HL-60 (cell line): Measurements from ENCODE around the gene RSBN1.

Experiments used
- DNase-seq, 2 experiments: peaks; one replicate each; pipeline ENCODE4 v3.0.0-alpha.2; 2010 to 2020; ENCODE audit warnings: low read depth in 1 of 2, low spot score in 1 of 2
- H3K27ac ChIP-seq: fragments of 250-450 bp; sonication (Bioruptor Pico); replicated peaks from 2 replicates; pipeline ENCODE4 v1.5.1; 2020; ENCODE audit warnings: mild to moderate bottlenecking, moderate library complexity
- H3K27me3 ChIP-seq: fragments of 250-450 bp; sonication (Bioruptor Pico); 2 replicates; pipeline ENCODE4 v1.5.1; 2021; ENCODE audit warnings: mild to moderate bottlenecking, moderate library complexity; ENCODE audit not compliant: insufficient read depth, poor library complexity, severe bottlenecking
- H3K4me3 ChIP-seq: replicated peaks from 2 replicates; pipeline ENCODE4 v1.5.1; 2011; ENCODE audit warnings: mild to moderate bottlenecking, control low read depth, low read length; ENCODE audit not compliant: insufficient read depth
- GABPA ChIP-seq: IDR thresholded peaks from 2 replicates; pipeline ENCODE4 v1.6.1; 2012; ENCODE audit warnings: low read depth
- POLR2AphosphoS5 ChIP-seq: IDR thresholded peaks from 2 replicates; pipeline ENCODE4 v1.6.1; 2012; ENCODE audit warnings: low read depth
- SPI1 ChIP-seq: IDR thresholded peaks from 2 replicates; pipeline ENCODE4 v1.6.1; 2012; ENCODE audit warnings: low read depth, mild to moderate bottlenecking, borderline replicate concordance
- TF ChIP-seq, protein P1 (sequence below): IDR thresholded peaks from one replicate; pipeline ENCODE4 v1.5.1; 2011; ENCODE audit warnings: low read length, control low read depth, inconsistent platforms; ENCODE audit not compliant: insufficient read depth
- TF ChIP-seq, protein P2 (sequence below): IDR thresholded peaks from 2 replicates; pipeline ENCODE4 v1.6.1; 2012; ENCODE audit warnings: low read depth; ENCODE audit not compliant: insufficient replicate concordance

Gene RSBN1

DNA sequence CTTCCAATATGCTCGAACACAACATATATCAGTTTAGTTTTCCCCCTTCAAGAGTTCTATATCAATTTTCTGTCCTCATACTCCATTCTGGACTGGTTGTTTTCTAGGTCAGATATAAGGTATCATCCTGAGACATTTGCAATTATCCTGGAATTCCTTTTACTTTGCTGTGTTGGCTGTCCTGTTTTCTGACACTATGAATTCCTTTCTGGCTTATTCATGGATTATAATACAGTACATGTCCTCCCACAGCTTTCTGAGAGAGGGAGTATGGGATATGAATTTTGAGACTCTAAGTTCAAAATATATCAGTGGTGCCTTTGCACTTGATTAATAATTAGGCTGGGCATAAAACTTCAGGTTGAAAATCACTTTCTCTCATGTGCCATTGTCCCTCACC, 64.9 kb downstream of the RSBN1 start:
- no peak overlapping the region for H3K27ac ChIP-seq
- TF ChIP-seq POLR2AphosphoS5 (no peak), SPI1 (no peak), GABPA (no peak)
- TF ChIP-seq, protein P1, sequence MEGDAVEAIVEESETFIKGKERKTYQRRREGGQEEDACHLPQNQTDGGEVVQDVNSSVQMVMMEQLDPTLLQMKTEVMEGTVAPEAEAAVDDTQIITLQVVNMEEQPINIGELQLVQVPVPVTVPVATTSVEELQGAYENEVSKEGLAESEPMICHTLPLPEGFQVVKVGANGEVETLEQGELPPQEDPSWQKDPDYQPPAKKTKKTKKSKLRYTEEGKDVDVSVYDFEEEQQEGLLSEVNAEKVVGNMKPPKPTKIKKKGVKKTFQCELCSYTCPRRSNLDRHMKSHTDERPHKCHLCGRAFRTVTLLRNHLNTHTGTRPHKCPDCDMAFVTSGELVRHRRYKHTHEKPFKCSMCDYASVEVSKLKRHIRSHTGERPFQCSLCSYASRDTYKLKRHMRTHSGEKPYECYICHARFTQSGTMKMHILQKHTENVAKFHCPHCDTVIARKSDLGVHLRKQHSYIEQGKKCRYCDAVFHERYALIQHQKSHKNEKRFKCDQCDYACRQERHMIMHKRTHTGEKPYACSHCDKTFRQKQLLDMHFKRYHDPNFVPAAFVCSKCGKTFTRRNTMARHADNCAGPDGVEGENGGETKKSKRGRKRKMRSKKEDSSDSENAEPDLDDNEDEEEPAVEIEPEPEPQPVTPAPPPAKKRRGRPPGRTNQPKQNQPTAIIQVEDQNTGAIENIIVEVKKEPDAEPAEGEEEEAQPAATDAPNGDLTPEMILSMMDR = no peak
- TF ChIP-seq, protein P2, sequence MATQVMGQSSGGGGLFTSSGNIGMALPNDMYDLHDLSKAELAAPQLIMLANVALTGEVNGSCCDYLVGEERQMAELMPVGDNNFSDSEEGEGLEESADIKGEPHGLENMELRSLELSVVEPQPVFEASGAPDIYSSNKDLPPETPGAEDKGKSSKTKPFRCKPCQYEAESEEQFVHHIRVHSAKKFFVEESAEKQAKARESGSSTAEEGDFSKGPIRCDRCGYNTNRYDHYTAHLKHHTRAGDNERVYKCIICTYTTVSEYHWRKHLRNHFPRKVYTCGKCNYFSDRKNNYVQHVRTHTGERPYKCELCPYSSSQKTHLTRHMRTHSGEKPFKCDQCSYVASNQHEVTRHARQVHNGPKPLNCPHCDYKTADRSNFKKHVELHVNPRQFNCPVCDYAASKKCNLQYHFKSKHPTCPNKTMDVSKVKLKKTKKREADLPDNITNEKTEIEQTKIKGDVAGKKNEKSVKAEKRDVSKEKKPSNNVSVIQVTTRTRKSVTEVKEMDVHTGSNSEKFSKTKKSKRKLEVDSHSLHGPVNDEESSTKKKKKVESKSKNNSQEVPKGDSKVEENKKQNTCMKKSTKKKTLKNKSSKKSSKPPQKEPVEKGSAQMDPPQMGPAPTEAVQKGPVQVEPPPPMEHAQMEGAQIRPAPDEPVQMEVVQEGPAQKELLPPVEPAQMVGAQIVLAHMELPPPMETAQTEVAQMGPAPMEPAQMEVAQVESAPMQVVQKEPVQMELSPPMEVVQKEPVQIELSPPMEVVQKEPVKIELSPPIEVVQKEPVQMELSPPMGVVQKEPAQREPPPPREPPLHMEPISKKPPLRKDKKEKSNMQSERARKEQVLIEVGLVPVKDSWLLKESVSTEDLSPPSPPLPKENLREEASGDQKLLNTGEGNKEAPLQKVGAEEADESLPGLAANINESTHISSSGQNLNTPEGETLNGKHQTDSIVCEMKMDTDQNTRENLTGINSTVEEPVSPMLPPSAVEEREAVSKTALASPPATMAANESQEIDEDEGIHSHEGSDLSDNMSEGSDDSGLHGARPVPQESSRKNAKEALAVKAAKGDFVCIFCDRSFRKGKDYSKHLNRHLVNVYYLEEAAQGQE = no peak
- no peak for DNase-seq
- no peak overlapping the region for H3K4me3 ChIP-seq
- no peaks in the 10 kb centered on the region for H3K27me3 ChIP-seq

DNA sequence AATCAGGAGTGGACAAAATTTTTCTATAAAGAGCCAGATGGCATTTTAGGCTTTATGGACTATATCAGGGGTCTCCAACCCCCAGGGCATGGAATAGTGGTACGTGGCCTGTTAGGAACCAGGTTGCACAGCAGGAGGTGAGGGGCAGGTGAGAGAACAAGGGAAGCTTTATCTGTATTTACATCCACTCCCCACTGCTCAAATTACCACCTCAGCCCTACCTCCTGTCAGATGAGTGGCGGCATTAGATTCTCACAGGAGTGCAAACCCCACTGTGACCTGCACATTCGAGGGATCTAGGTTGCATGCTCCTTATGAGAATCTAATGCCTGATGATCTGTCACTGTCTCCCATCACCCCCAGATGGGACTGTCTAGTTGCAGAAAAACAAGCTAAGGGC, 66.9 kb downstream of the RSBN1 start:
- no peak overlapping the region for H3K4me3 ChIP-seq
- TF ChIP-seq, protein P2 = no peak
- no peak for TF ChIP-seq POLR2AphosphoS5
- TF ChIP-seq SPI1 = no peak
- TF ChIP-seq GABPA = no peak
- TF ChIP-seq, protein P1 = no peak
- H3K27me3 ChIP-seq = no peaks in the 10 kb centered on the region
- no peak overlapping the region for H3K27ac ChIP-seq
- DNase-seq = no peak

DNA sequence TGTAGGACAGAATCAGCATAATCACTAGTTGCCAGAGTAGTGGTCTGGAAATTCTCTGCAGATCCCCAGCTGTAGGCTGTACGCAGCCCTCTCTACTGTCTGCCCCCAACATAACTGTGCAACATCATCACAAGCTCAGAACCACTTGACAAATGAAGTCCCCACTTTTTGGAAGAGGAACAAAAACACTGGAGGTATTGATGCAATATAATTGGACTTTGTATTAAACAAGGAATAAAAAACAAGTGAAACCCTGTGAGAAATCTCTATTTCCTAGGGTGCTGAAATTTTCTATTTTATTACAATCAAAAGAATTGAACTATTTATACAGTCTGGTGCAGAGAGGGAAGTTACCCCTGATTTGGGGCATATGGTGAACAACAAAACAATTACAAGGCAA, 68.2 kb downstream of the RSBN1 start:
- H3K27ac ChIP-seq = no peak overlapping the region
- no peaks in the 10 kb centered on the region for H3K27me3 ChIP-seq
- no peak for TF ChIP-seq SPI1
- TF ChIP-seq POLR2AphosphoS5 = no peak
- TF ChIP-seq GABPA = no peak
- TF ChIP-seq, protein P1 = no peak
- TF ChIP-seq, protein P2 = no peak
- no peak overlapping the region for H3K4me3 ChIP-seq
- DNase-seq = no peak
